Stimulated activated CD4-positive, alpha-beta T cell treated with anti-CD3 and anti-CD28 coated beads, Interleukin-15, amount 100 ng/mL, for 24 hours (primary cell): ENCODE measurements around the gene B4GALNT4.
"Not testable (repeated sequence)": the region's sequence is repeated elsewhere in the genome, so short reads cannot be mapped to it uniquely, and the experiment has no call there.

Experiments
- DNase-seq: peaks from one replicate; pipeline ENCODE4 v3.0.0-alpha.2; 2020

B4GALNT4 gene

GRCh38 chr11:409008-409599 lies 39.8 kb downstream of the B4GALNT4 start:
- DNase-seq = no peak

GRCh38 chr11:409600-410483 lies 40.5 kb downstream of the B4GALNT4 start:
- no peak for DNase-seq

DNA sequence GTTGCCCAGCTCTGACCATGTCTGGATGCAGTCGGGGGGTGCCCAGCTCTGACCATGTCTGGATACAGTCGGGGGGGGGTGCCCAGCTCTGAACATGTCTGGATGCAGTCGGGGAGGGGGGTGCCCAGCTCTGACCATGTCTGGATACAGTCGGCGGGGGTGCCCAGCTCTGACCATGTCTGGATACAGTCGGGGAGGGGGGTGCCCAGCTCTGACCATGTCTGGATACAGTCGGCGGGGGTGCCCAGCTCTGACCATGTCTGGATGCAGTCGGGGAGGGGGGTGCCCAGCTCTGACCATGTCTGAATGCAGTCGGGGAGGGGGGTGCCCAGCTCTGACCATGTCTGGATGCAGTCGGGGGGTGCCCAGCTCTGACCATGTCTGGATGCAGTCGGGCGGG lies 41.4 kb downstream of the B4GALNT4 start:
- not testable (repeated sequence) for DNase-seq

DNA sequence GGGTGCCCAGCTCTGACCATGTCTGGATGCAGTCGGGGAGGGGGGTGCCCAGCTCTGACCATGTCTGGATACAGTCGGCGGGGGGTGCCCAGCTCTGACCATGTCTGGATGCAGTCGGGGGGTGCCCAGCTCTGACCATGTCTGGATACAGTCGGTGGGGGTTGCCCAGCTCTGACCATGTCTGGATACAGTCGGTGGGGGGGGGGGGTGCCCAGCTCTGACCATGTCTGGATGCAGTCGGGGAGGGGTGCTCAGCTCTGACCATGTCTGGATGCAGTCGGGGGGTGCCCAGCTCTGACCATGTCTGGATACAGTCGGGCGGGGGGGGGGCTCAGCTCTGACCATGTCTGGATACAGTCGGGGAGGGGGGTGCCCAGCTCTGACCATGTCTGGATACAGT lies 42.2 kb downstream of the B4GALNT4 start:
- DNase-seq = not testable (repeated sequence)

DNA sequence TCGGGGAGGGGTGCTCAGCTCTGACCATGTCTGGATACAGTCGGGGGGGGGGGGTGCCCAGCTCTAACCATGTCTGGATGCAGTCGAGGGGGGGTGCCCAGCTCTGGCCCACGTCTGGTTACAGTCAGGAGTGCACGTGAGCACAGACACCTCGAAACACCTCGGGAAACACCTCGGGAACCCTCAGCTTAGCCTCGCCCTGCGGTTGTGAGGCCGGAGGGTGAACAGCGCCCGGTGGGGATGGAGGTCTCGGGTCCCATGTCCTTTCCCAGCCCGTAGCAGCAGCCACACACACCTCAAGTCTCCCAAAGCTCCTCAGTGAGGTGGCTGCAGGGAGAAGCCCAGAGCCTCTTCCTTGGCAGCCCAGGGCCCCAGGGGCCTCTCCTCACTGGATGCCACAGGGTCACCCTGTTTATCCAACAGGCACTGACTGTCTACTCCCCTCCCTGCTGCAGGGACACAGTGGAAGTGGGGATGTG lies 43.4 kb downstream of the B4GALNT4 start:
- no peak for DNase-seq

GRCh38 chr11:413120-414081 lies 44.1 kb downstream of the B4GALNT4 start:
- no peak for DNase-seq

- DNase-seq = peak; percentile 38
Observed at GRCh38 chr11:414318-414857, 45.1 kb downstream of the B4GALNT4 start.

DNA sequence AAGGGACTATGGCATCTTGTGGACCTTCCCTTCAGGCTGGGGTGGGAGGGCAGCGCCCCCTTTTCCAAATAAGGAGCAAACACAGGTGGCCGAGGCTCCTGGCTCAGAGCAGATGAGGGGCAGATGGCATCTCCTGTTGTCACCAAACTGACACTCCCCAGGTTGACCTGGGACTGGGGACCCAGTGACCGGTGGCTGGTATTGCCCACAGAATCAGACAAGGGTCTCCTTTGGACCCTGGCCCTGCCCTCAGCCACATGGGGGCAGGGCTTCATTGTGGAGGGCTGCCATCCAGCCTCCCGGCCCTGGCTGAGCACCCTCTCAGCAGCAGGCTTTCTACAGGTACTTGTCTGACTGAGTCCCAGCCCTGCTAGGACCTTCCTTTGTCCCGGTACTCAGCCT lies 46.3 kb downstream of the B4GALNT4 start:
- DNase-seq = no peak

DNA sequence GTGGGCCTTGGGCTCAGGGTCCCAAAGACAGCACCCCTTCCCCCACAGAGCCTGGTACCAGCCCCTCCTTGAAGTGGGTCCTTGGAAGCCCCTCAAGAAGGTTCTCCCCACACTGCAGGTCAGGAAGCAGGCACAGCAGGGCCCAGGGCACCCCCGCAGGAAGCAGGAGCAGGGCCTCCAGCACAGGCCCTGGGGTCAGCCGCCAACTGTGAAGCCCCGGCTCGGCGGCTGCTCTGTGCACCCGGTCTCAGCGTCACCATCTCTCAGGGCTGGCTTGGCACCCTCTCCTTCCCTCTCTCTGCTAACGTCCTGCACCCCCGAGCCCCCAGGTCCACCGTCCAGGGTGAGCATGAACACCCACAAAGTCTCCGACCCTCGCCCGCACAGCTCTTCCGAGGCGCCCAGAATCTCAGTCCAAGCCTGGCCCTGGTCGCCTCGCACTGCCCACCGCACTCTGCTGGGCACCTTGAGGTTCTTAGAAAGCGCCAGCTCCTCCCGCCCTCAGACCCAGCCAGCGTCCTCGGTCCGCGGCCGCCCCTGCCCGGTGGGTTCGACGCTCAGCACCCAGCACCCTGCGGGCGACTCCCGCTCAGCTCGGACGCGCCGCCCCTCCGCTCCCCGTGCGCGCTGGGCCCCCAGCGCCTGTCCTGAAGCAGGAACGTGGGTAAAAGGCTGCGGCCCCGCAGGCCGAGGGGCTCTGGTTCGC lies 46.9 kb downstream of the B4GALNT4 start:
- no peak for DNase-seq

DNA sequence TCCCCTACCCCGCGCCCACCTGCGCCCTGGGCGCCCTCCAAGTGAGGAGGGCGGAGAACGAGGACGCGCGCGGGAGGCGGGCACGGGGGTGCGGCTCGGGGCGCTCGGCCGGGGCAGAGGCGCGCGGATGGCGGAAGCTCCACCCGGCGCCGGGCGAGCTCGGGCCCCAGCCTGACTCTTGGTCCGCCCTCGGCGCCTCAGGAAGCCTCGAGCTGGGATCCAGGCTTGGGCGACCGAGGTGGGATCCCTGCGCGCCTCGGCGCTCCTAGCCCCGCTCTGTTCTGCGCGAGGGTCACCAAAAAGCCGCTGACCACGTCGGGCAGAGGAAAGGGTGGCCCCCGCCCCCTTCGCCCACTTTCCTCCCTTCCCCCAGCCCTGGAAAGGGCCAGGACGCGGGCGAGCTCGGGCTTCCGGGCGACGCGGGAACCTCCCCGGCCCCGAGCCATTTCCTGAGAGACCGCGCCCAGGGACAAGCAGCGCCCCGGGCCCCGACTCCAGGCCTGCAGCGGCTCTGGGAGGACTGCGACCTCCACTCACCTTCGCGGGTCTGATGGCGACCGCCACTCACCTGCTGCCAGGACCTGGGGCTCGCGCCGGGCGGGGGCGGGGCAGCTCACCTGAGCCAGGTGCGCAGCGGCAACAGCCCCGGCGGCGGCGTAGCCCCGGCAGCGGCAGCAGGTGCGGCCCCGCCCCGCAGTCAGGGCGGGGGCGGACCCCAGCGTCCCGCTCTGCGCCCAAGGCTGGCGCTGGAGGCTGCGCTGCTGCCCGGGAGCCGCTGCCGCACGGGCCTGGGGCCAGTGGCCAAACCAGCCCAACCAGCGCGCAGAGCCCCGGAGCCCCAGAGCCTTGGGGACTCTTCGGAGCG lies 47.7 kb downstream of the B4GALNT4 start:
- DNase-seq = peak; percentile 61

GRCh38 chr11:417652-418342 lies 48.5 kb downstream of the B4GALNT4 start:
- DNase-seq = no peak

- no peak for DNase-seq
Observed at GRCh38 chr11:418343-419247, 49.3 kb downstream of the B4GALNT4 start.

DNA sequence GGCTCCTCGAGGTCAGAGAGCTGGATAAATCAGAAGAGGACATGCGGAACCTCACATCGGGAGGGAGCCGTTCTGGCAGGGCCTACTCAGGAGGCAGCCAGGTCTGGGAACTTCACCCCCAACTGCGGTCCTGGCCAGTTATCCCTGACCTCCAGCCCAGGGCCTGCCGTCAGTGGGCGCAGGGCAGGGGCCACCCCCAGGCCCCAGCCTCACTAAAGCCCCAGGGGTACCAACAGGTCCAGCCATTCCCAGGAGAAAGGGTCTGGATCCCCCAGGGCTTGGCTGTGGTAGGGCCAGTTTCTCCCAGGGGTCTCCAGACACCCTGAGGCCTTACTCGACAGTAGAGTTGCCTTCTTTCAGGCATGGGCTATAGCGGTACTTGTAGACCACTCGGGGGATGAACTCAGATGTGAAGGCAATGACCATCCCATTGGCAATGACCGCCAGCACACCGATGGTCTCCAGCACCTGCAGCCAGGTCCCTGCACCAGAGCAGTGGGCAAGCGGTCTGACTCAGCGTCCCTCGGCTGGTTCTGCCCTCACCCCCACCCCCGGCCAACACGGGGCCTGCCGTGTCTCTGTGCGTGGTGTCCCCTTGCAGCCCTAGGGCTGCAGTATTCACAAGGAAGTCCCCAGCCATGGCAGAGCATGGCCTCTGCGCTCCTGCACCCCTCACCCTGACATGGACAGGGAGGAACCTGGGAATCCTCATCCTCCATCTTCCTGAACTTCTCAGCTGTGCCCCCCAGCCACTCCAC lies 50.1 kb downstream of the B4GALNT4 start:
- DNase-seq = no peak

DNA sequence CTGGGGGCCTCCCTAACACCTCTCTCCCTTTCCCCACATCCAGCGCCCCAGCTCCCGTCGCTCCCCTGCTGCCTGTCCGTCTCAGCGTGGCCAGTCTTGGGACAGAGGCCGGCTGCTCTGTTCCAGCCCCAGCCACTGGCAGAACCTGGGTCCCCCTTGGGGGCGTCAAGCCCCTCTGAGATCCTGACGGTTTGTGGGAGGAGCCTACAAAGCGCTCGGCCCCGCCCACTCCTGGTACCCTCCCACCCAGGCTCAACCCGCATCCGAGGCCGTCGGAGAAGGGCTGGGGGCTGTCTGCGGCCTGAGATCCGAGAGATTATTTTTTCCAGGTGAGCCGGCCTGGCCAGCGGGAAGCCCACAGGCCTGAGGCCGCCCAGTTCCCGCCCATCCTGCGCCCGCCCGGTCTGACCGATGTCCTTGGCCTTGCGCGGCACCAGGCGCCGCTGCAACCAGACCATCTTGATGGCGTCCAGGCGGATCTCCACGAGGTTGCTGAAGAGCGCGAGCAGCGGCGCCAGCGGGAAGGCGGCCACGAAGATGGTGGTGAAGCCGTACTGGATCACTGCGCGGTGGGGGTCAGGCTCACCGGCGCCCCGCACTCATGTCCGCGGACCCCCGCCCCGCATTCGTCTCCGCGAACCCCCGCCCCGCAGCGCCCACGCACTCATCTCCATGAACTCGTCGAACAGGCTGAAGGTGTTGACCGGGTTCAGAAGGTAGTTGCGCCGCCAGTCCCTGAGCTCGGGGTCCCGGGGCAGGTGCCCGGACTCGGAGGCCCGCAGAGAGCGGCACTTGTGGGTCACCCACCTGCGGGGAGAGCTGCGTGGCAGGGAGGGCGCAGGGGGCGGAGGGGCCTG lies 51.0 kb downstream of the B4GALNT4 start:
- no peak for DNase-seq

GRCh38 chr11:420911-421321 lies 51.6 kb downstream of the B4GALNT4 start:
- no peak for DNase-seq

DNA sequence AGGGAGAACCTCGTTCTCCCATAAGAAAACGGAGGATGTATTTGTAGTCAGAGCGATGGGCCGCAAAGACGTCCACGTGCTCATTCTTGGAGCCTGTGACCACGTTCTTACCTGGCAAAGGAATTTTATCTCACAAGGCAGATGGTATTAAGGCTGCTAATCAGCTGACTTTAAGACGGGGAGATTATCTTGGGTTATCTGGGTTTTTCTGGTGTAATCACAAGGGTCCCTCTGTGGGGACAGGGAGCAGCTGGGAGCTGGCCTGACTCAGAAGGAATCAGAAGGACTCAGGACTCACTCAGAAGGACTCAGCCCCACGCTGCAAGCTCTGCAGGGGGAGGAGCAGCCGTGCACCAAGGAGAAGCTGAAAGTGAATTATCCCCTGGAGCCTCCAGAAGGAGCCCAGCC lies 53.0 kb downstream of the B4GALNT4 start:
- no peak for DNase-seq

DNA sequence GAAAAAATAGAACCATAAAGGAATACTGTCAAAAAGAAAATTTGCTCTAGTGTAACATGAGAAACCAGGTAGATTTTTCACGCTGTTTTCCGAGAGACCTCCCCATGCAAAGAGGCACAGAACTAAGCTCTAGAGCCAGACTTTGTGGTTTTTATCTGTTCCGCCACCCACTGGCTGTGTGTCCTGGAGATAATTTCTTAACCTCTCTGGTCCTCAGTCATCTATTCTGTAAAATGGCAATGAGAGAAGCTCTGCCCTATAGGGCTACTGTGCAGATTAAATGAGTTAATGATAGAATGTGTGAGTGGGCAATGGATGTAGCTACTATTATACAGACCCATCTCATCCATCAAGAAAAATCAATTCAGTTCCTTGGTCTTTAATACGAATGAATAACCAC lies 54.9 kb downstream of the B4GALNT4 start:
- no peak for DNase-seq

DNA sequence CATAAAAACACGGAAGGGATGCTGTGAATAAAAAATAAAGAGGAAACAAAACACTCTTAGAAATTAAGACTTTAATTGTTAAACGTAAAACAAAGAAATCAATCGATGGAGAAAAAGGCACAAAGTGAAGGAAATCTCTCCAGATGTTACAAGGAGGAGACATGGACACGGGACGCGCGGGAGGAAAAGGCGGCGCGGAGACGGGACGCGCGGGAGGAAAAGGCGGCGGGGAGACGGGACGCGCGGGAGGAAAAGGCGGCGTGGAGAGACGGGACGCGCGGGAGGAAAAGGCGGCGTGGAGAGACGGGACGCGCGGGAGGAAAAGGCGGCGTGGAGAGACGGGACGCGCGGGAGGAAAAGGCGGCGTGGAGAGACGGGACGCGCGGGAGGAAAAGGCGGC lies 55.5 kb downstream of the B4GALNT4 start:
- not testable (repeated sequence) for DNase-seq
